Esophagus squamous epithelium (tissue), 5 donors: ENCODE data around the gene TICAM2. TPM values are rescaled to one million over a fixed set of nuclear protein-coding genes. Genes with fewer than 3 reads are reported as not detected.
"Not testable (repeated sequence)": the region's sequence is repeated elsewhere in the genome, so short reads cannot be mapped to it uniquely, and the experiment has no call there.

Source experiments
- DNase-seq: peaks from one replicate; lab custom pipeline; 2025; lab: John Stamatoyannopoulos, UW
- H3K27ac ChIP-seq, 4 donors: fragments of 200-600 bp; sonication (generic); one replicate each; pipeline ENCODE4 v1.5.1; 2016 to 2019; ENCODE audit warnings: mild to moderate bottlenecking in 1 of 4
- H3K27me3 ChIP-seq, 4 donors: fragments of 200-600 bp; sonication (generic); 1 replicate in 3 of 4; 2 replicates in 1 of 4; pipeline versions ENCODE4 v1.5.1 to v1.6.0; 2017 to 2021; ENCODE audit warnings: antibody characterized with exemption in 1 of 4
- H3K36me3 ChIP-seq, 3 donors: fragments of 200-600 bp; sonication (generic); one replicate each; pipeline ENCODE4 v1.5.1; 2016 to 2019
- H3K4me1 ChIP-seq, 3 donors: fragments of 200-600 bp; sonication (generic); one replicate each; pipeline ENCODE4 v1.5.1; 2017 to 2019
- H3K4me3 ChIP-seq, 4 donors: fragments of 200-600 bp; sonication (generic); 1 replicate in 3 of 4; 2 replicates in 1 of 4; pipeline ENCODE4 v1.5.1; 2016 to 2019; ENCODE audit warnings: mild to moderate bottlenecking in 2 of 4, moderate library complexity in 1 of 4
- H3K9me3 ChIP-seq, 3 donors: fragments of 200-600 bp; sonication (generic); one replicate each; pipeline ENCODE4 v1.5.1; 2016 to 2019
- CTCF ChIP-seq, 6 experiments: fragments of 450-650 bp in 4 of 6; fragments of 200-600 bp in 2 of 6; sonication (generic) in 2 of 6; IDR thresholded peaks; one replicate each; pipeline ENCODE4 v1.5.1; 2016 to 2019; ENCODE audit warnings: antibody characterized with exemption in 6 of 6, mild to moderate bottlenecking in 4 of 6, moderate library complexity in 4 of 6
- POLR2A ChIP-seq, 4 donors: fragments of 450-650 bp; IDR thresholded peaks; one replicate each; pipeline ENCODE4 v1.6.1; 2017; ENCODE audit warnings: antibody characterized with exemption in 4 of 4, mild to moderate bottlenecking in 4 of 4, moderate library complexity in 3 of 4
- WGBS, 2 donors: methylation state at CpG; one replicate each; pipeline ENCODE4 v1.1.5; 2018; 5-methylcytosine and 5-hydroxymethylcytosine counted together
- intact Hi-C: fragments of 100-400 bp; cut with DNase I; formaldehyde crosslinking; loops from one replicate; pipeline ENCODE4 v1.15.0; 2022
- total RNA-seq, 4 donors: library from RNA; depleted of rRNA; stranded (reverse); fragments of >200 nt; gene quantifications; one replicate each; pipeline ENCODE4 v1.1.0, GENCODE V29; 2016
- donor health status: DM: yes; HTN: yes; CAD: no.

The TICAM2 gene
- 1 to 10 TPM in 1 of 4 donors, under 1 TPM in 2, not detected in 1; 0.68 to 2.7 (median 0.95) TPM for total RNA-seq

GRCh38 chr5:115601701-115602590 lies at the start of gene TICAM2:
Gene TICAM2 (minus strand): TSS chr5:115602479. CDS start chr5:115581256, 21,223 bp downstream.
- H3K9me3 ChIP-seq: no peaks in the 10 kb centered on the region
- intact Hi-C loops: no loop called here
- TF ChIP-seq CTCF (IDR thresholded peaks at IDR 0.05) (peak in 2 of 6 experiments; percentile 2 to 12), POLR2A (IDR thresholded peaks at IDR 0.05) (peak in 1 of 4 donors; percentile 35)
- H3K27ac ChIP-seq: peak within 1 kb of the TSS; percentile 87 to 95 (median 90)
- no peaks in the 10 kb centered on the region for H3K27me3 ChIP-seq
- H3K4me3 ChIP-seq: peak within 1 kb of the TSS; percentile 64 to 92 (median 78)
- peaks cover 6 to 39% (median 12%) of the 10 kb centered on the region in 3 donors for H3K4me1 ChIP-seq
- 0 to 2% methylated on average over 5 to 12 of the region's 71 CpGs for WGBS, 2 donors
- DNase-seq: peak; percentile 15
- H3K36me3 ChIP-seq: no peaks in the 10 kb centered on the region

- no peak for DNase-seq
- no peaks in the 10 kb centered on the region for H3K36me3 ChIP-seq
- H3K27me3 ChIP-seq: peaks cover 0 to 24% (median 0%) of the 10 kb centered on the region in 4 donors
- TF ChIP-seq POLR2A (IDR thresholded peaks at IDR 0.05) (no peak), CTCF (IDR thresholded peaks at IDR 0.05) (no peak)
- 95 to 97% methylated on average over 1 of the region's 1 CpG for WGBS, 2 donors
- H3K9me3 ChIP-seq: no peaks in the 10 kb centered on the region
- intact Hi-C loops: no loop called here
- H3K4me3 ChIP-seq: no peak overlapping the region
- H3K4me1 ChIP-seq: no peaks in the 10 kb centered on the region
- H3K27ac ChIP-seq: no peak overlapping the region
These were observed 47.3 kb upstream of the TICAM2 start for GRCh38 chr5:115649541-115649940.

DNA sequence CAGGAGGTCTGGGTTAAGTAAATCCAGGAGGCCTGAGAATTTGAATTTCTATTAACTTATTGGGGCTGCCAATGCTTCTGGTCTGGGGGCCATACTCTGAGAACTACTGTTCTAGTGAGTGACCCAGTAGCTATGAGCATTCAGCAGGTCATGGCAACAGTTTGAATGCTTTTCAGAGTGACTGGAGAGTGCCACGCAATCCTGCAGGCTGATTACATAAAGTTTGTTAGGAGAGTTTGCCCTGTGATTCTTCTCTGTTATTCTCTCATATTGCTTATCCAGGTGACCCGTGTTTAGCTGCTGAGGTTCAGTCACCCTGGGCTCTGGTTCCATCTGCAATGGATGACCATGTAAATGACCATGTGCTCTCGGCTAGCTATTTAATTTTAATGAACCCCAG lies 45.8 kb upstream of the TICAM2 start:
- H3K27ac ChIP-seq: no peak overlapping the region
- no peaks in the 10 kb centered on the region for H3K4me1 ChIP-seq
- H3K36me3 ChIP-seq: no peaks in the 10 kb centered on the region
- no peak overlapping the region for H3K4me3 ChIP-seq
- DNase-seq: no peak
- intact Hi-C loops: no loop called here
- 51 to 60% methylated on average over 3 of the region's 3 CpGs for WGBS, 2 donors
- no peaks in the 10 kb centered on the region for H3K9me3 ChIP-seq
- TF ChIP-seq CTCF (IDR thresholded peaks at IDR 0.05): no peak
- no peak for TF ChIP-seq POLR2A (IDR thresholded peaks at IDR 0.05)
- H3K27me3 ChIP-seq: peaks cover 0 to 25% (median 0%) of the 10 kb centered on the region in 4 donors

DNA sequence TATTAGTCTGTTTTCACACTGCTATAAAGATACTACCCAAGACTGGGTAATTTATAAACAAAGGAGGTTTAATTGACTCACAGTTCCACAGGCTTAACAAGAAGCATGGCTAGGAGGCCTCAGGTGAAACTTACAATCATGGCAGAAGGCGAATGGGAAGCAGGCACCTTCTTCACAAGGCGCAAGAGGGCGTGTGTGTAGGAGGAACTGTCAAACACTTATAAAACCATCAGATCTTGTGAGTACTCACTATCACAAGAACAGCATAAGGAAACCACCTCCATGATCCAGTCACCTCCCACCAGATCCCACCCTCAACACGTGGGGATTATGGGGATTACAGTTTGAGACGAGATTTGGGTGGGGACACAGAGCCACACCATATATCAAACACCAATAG lies 43.1 kb upstream of the TICAM2 start:
- intact Hi-C loops, H3K27ac ChIP-seq, H3K4me1 ChIP-seq, H3K4me3 ChIP-seq, H3K36me3 ChIP-seq, H3K9me3 ChIP-seq, DNase-seq: not testable (repeated sequence)
- WGBS, 2 donors: 60 to 75% methylated on average over 5 of the region's 5 CpGs
- peaks cover 0 to 25% (median 0%) of the 10 kb centered on the region in 4 donors for H3K27me3 ChIP-seq

GRCh38 chr5:115644046-115644445 lies 41.8 kb upstream of the TICAM2 start:
- TF ChIP-seq POLR2A (IDR thresholded peaks at IDR 0.05) (no peak), CTCF (IDR thresholded peaks at IDR 0.05) (no peak)
- Histone ChIP-seq H3K9me3 (no peaks in the 10 kb centered on the region), H3K4me1 (no peaks in the 10 kb centered on the region), H3K27ac (no peak overlapping the region), H3K27me3 (peaks cover 0 to 25% (median 0%) of the 10 kb centered on the region in 4 donors), H3K4me3 (no peak overlapping the region), H3K36me3 (no peaks in the 10 kb centered on the region)
- no peak for DNase-seq
- intact Hi-C loops: no loop called here
- WGBS, 2 donors: 75 to 92% methylated on average over 2 of the region's 2 CpGs
